ENCODE measurements around the gene PBOV1.
"Not testable (repeated sequence)": the region's sequence is repeated elsewhere in the genome, so short reads cannot be mapped to it uniquely, and the experiment has no call there.

PBOV1 gene

GRCh38 chr6:138235693-138236092, 17.4 kb upstream of the PBOV1 start:
- no peak for DNase-seq

- DNase-seq: no peak
Observed at GRCh38 chr6:138235205-138235604, 16.9 kb upstream of the PBOV1 start.

- DNase-seq: no peak
Observed at GRCh38 chr6:138234363-138234762, 16.1 kb upstream of the PBOV1 start.

- no peak for DNase-seq
Observed at GRCh38 chr6:138231381-138231886, 13.1 kb upstream of the PBOV1 start.

GRCh38 chr6:138230759-138231380, 12.6 kb upstream of the PBOV1 start:
- DNase-seq: no peak

- DNase-seq: no peak
Observed at GRCh38 chr6:138230221-138230620, 11.9 kb upstream of the PBOV1 start.

- no peak for DNase-seq
Observed at GRCh38 chr6:138229663-138230179, 11.4 kb upstream of the PBOV1 start.

GRCh38 chr6:138229072-138229471, 10.8 kb upstream of the PBOV1 start:
- no peak for DNase-seq

GRCh38 chr6:138227316-138227781, 9.1 kb upstream of the PBOV1 start:
- DNase-seq: no peak

GRCh38 chr6:138226700-138227315, 8.5 kb upstream of the PBOV1 start:
- DNase-seq: no peak

GRCh38 chr6:138225953-138226352, 7.7 kb upstream of the PBOV1 start:
- no peak for DNase-seq

GRCh38 chr6:138222901-138223546, 4.7 kb upstream of the PBOV1 start:
- no peak for DNase-seq

GRCh38 chr6:138219901-138220300, 1.6 kb upstream of the PBOV1 start:
- no peak for DNase-seq

- no peak for DNase-seq
Observed at GRCh38 chr6:138219398-138219797, 1.1 kb upstream of the PBOV1 start.

GRCh38 chr6:138215093-138215782, 3.1 kb downstream of the PBOV1 start:
- DNase-seq: no peak

- not testable (repeated sequence) for DNase-seq
Observed at GRCh38 chr6:138212530-138212929, 5.8 kb downstream of the PBOV1 start.

- DNase-seq: no peak
Observed at GRCh38 chr6:138211601-138212000, 6.7 kb downstream of the PBOV1 start.

GRCh38 chr6:138211048-138211581, 7.2 kb downstream of the PBOV1 start:
- no peak for DNase-seq

GRCh38 chr6:138206862-138207261, 11.4 kb downstream of the PBOV1 start:
- no peak for DNase-seq

- no peak for DNase-seq
Observed at GRCh38 chr6:138205437-138206094, 12.7 kb downstream of the PBOV1 start.

GRCh38 chr6:138204792-138205384, 13.4 kb downstream of the PBOV1 start:
- DNase-seq: no peak

GRCh38 chr6:138204303-138204702, 14.0 kb downstream of the PBOV1 start:
- no peak for DNase-seq
